H1 (cell line): ENCODE results near the gene STX8. TPM values are rescaled to one million over a fixed set of nuclear protein-coding genes. Genes with fewer than 3 reads are reported as not detected.

Source experiments
- CTCF ChIA-PET: fragments of 300-600 bp; sonication (Branson Sonifier 250); formaldehyde crosslinking; loops from one replicate; lab custom pipeline; 2021; ENCODE audit not compliant: partially characterized antibody; lab: Charles Lee
- POLR2A ChIA-PET: fragments of 300-600 bp; sonication (Branson Sonifier 250); formaldehyde crosslinking; loops from one replicate; lab custom pipeline; 2021; ENCODE audit warnings: inconsistent platforms; ENCODE audit not compliant: partially characterized antibody; lab: Charles Lee
- DNase-seq, 2 experiments: peaks; one replicate each; pipeline versions ENCODE4 v3.0.0 to v3.0.0-alpha.2; 2010 to 2022; ENCODE audit warnings: low spot score in 2 of 2, low read depth in 1 of 2, mixed read lengths in 1 of 2
- FAIRE-seq: peaks from 2 replicates; lab custom pipeline; 2011; peaks lifted over from hg19 to GRCh38; lab: Jason Lieb, UNC
- H2AFZ ChIP-seq: 2 replicates; pipeline ENCODE4 v1.8.1; 2012; ENCODE audit warnings: low read length, inconsistent platforms
- H2AK5ac ChIP-seq: 2 replicates; pipeline ENCODE4 v1.6.1; 2013; ENCODE audit warnings: low read depth, low read length
- H2BK120ac ChIP-seq: replicated peaks from 2 replicates; pipeline ENCODE3; 2013; ENCODE audit warnings: low read depth, low read length, inconsistent platforms
- H2BK12ac ChIP-seq: 2 replicates; pipeline ENCODE4 v1.6.1; 2013; ENCODE audit warnings: low read depth, low read length
- H2BK15ac ChIP-seq: 2 replicates; pipeline ENCODE4 v1.6.1; 2013; ENCODE audit warnings: low read length
- H2BK20ac ChIP-seq: 2 replicates; pipeline ENCODE4 v1.6.1; 2013; ENCODE audit warnings: low read length
- H2BK5ac ChIP-seq: 2 replicates; pipeline ENCODE4 v1.6.1; 2013; ENCODE audit warnings: low read depth, low read length
- H3K14ac ChIP-seq: 2 replicates; pipeline ENCODE4 v1.6.1; 2013; ENCODE audit warnings: inconsistent platforms; ENCODE audit not compliant: insufficient read length
- H3K18ac ChIP-seq: 2 replicates; pipeline ENCODE4 v1.6.1; 2013; ENCODE audit warnings: low read length; ENCODE audit errors: extremely low read depth
- H3K23ac ChIP-seq: 2 replicates; pipeline ENCODE4 v1.6.1; 2013; ENCODE audit warnings: inconsistent platforms; ENCODE audit not compliant: insufficient read length
- H3K23me2 ChIP-seq: 2 replicates; pipeline ENCODE4 v1.6.1; 2013; ENCODE audit warnings: low read depth, low read length
- H3K27ac ChIP-seq: 2 replicates; pipeline ENCODE4 v1.6.1; 2011; ENCODE audit warnings: low read depth, low read length, inconsistent platforms
- H3K27me3 ChIP-seq, 4 experiments: replicated peaks in 1 of 4; 1 replicate in 1 of 4; 2 replicates in 3 of 4; pipeline versions ENCODE4 v1.6.1 to v1.8.1; 2011 to 2013; ENCODE audit warnings: low read length in 3 of 4, mild to moderate bottlenecking in 3 of 4, inconsistent platforms in 2 of 4, mixed read lengths in 2 of 4, moderate library complexity in 1 of 4; ENCODE audit not compliant: control insufficient read depth in 3 of 4, insufficient read depth in 3 of 4; ENCODE audit errors: extremely low read depth in 1 of 4
- H3K36me3 ChIP-seq, 4 experiments: 2 replicates each; pipeline versions ENCODE4 v1.6.1 to v1.8.1; 2011 to 2013; ENCODE audit warnings: mild to moderate bottlenecking in 4 of 4, low read length in 3 of 4, moderate library complexity in 2 of 4, control low read depth in 1 of 4, inconsistent platforms in 1 of 4; ENCODE audit not compliant: insufficient read depth in 4 of 4, control insufficient read depth in 2 of 4
- H3K4ac ChIP-seq: replicated peaks from 2 replicates; pipeline ENCODE3; 2013; ENCODE audit warnings: low read length, low read depth, mixed read lengths, inconsistent platforms; ENCODE audit not compliant: insufficient read length
- H3K4me1 ChIP-seq, 4 experiments: replicated peaks in 1 of 4; 1 replicate in 1 of 4; 2 replicates in 3 of 4; pipeline versions ENCODE4 v1.6.1 to v1.8.1; 2011 to 2013; ENCODE audit warnings: low read length in 3 of 4, inconsistent platforms in 2 of 4, mixed read lengths in 1 of 4; ENCODE audit not compliant: insufficient read depth in 4 of 4, control insufficient read depth in 3 of 4
- H3K4me2 ChIP-seq, 2 experiments: 2 replicates each; pipeline versions ENCODE4 v1.6.1 to v1.8.1; 2011 to 2013; ENCODE audit warnings: low read depth in 2 of 2, low read length in 2 of 2, control low read depth in 1 of 2, inconsistent platforms in 1 of 2, mild to moderate bottlenecking in 1 of 2; ENCODE audit not compliant: insufficient read depth in 1 of 2
- H3K4me3 ChIP-seq, 4 experiments: fragments of 200-600, 300-600 bp in 1 of 4; sonication (generic), shearing (Covaris generic), sonication (Bioruptor Twin) in 1 of 4; 2 replicates each; pipeline versions ENCODE4 v1.5.1 to v1.8.1; 2011 to 2016; ENCODE audit warnings: low read length in 4 of 4, low read depth in 3 of 4, control low read depth in 2 of 4, inconsistent platforms in 2 of 4, mild to moderate bottlenecking in 2 of 4, mixed read lengths in 1 of 4, moderate library complexity in 1 of 4; ENCODE audit not compliant: insufficient read depth in 2 of 4; ENCODE audit errors: extremely low read depth in 1 of 4
- H3K56ac ChIP-seq: replicated peaks from 2 replicates; pipeline ENCODE3; 2013; ENCODE audit warnings: low read depth, mild to moderate bottlenecking, mixed read lengths, low read length, inconsistent platforms; ENCODE audit not compliant: insufficient read length
- H3K79me1 ChIP-seq: 2 replicates; pipeline ENCODE4 v1.6.1; 2013; ENCODE audit warnings: low read depth, low read length, control low read depth
- H3K79me2 ChIP-seq, 2 experiments: 2 replicates each; pipeline versions ENCODE4 v1.6.1 to v1.8.1; 2012 to 2013; ENCODE audit warnings: low read length in 2 of 2, mild to moderate bottlenecking in 2 of 2, inconsistent platforms in 1 of 2; ENCODE audit not compliant: insufficient read depth in 2 of 2, control insufficient read depth in 1 of 2
- H3K9ac ChIP-seq, 4 experiments: replicated peaks in 1 of 4; 1 replicate in 1 of 4; 2 replicates in 3 of 4; pipeline versions ENCODE4 v1.6.1 to v1.8.1; 2011 to 2013; ENCODE audit warnings: low read depth in 3 of 4, low read length in 3 of 4, control low read depth in 2 of 4, mild to moderate bottlenecking in 2 of 4, moderate library complexity in 2 of 4, inconsistent platforms in 1 of 4; ENCODE audit errors: extremely low read depth in 1 of 4
- H3K9me3 ChIP-seq, 2 experiments: 2 replicates each; pipeline versions ENCODE4 v1.6.1 to v1.8.1; 2012 to 2013; ENCODE audit warnings: mild to moderate bottlenecking in 2 of 2, moderate library complexity in 2 of 2, control low read depth in 1 of 2, inconsistent platforms in 1 of 2, low read depth in 1 of 2, low read length in 1 of 2, mixed read lengths in 1 of 2; ENCODE audit not compliant: insufficient read depth in 2 of 2
- H4K20me1 ChIP-seq, 2 experiments: replicated peaks in 1 of 2; 2 replicates each; pipeline versions ENCODE3 to v1.8.1; 2011 to 2013; ENCODE audit warnings: inconsistent platforms in 2 of 2, low read length in 2 of 2, mild to moderate bottlenecking in 1 of 2; ENCODE audit not compliant: insufficient read depth in 2 of 2, control insufficient read depth in 1 of 2
- H4K5ac ChIP-seq: 2 replicates; pipeline ENCODE4 v1.6.1; 2013; ENCODE audit warnings: low read length, low read depth, mixed read lengths, inconsistent platforms; ENCODE audit not compliant: insufficient read length
- H4K8ac ChIP-seq: 2 replicates; pipeline ENCODE4 v1.8.0; 2013; ENCODE audit warnings: mild to moderate bottlenecking, moderate library complexity, low read length, inconsistent platforms; ENCODE audit not compliant: insufficient read depth; ENCODE audit errors: extremely low read depth
- H4K91ac ChIP-seq: replicated peaks from 2 replicates; pipeline ENCODE3; 2013; ENCODE audit warnings: low read length, mixed read lengths, inconsistent platforms; ENCODE audit not compliant: insufficient read length
- EGR1 ChIP-seq: IDR thresholded peaks from 2 replicates; pipeline ENCODE4 v1.6.1; 2011; ENCODE audit warnings: low read depth, low read length, borderline replicate concordance
- EP300 ChIP-seq, 2 experiments: IDR thresholded peaks; 1 replicate in 1 of 2; 2 replicates in 1 of 2; pipeline ENCODE4 v1.6.1; 2011 to 2012; ENCODE audit warnings: low read depth in 2 of 2, low read length in 2 of 2, mild to moderate bottlenecking in 2 of 2, borderline replicate concordance in 1 of 2, inconsistent platforms in 1 of 2, moderate library complexity in 1 of 2
- KDM1A ChIP-seq: fragments of 200-600, 300-600 bp; sonication (generic); IDR thresholded peaks from 2 replicates; pipeline ENCODE4 v1.7.1; 2016; ENCODE audit warnings: mild to moderate bottlenecking, low read length, borderline replicate concordance
- KDM5A ChIP-seq: fragments of 200-600 bp; IDR thresholded peaks from 2 replicates; pipeline ENCODE4 v1.7.1; 2012; ENCODE audit warnings: mild to moderate bottlenecking, low read length, inconsistent platforms, mixed read lengths
- MAFK ChIP-seq: IDR thresholded peaks from 2 replicates; pipeline ENCODE4 v1.6.1; 2012; ENCODE audit warnings: low read depth, mild to moderate bottlenecking, improper control_type of control experiment, low read length
- POLR2AphosphoS5 ChIP-seq: IDR thresholded peaks from 2 replicates; pipeline ENCODE4 v1.6.1; 2011; ENCODE audit warnings: low read depth, low read length
- POU5F1 ChIP-seq: IDR thresholded peaks from 2 replicates; pipeline ENCODE4 v1.6.1; 2011; ENCODE audit warnings: low read depth, mild to moderate bottlenecking, low read length, moderate library complexity
- SAP30 ChIP-seq: fragments of 300-600 bp; sonication (generic); IDR thresholded peaks from 2 replicates; pipeline ENCODE4 v1.7.1; 2012; ENCODE audit warnings: low read length, moderate library complexity, mild to moderate bottlenecking, inconsistent platforms; ENCODE audit not compliant: insufficient read depth, insufficient replicate concordance
- SIRT6 ChIP-seq: IDR thresholded peaks from one replicate; pipeline ENCODE4 v1.7.1; 2012; ENCODE audit warnings: low read length, inconsistent platforms
- SP4 ChIP-seq: IDR thresholded peaks from 2 replicates; pipeline ENCODE4 v1.6.1; 2012; ENCODE audit warnings: low read length, inconsistent platforms
- TBP ChIP-seq: IDR thresholded peaks from 2 replicates; pipeline ENCODE4 v1.6.1; 2011; ENCODE audit warnings: low read depth, low read length, improper control_type of control experiment
- WGBS, 2 experiments: shearing (Covaris generic) in 1 of 2; methylation state at CpG; one replicate each; pipeline versions ENCODE4 v1.1.6 to v1.1.7; 2013 to 2015; ENCODE audit warnings: low lambda C conversion rate in 2 of 2, mixed read lengths in 2 of 2, inconsistent platforms in 1 of 2, low coverage in 1 of 2, missing lambda C conversion rate in 1 of 2; ENCODE audit not compliant: insufficient replicate concordance in 2 of 2, insufficient coverage in 1 of 2, insufficient read length in 1 of 2; ENCODE audit errors: extremely low coverage in 1 of 2, missing lambda C conversion rate in 1 of 2; 5-methylcytosine and 5-hydroxymethylcytosine counted together
- polyA plus RNA-seq, 7 experiments: library from polyadenylated mRNA; depleted of rRNA in 3 of 7; stranded (reverse) in 5 of 7; unstranded in 2 of 7; fragments of >200 nt in 5 of 7; fragments of 200-250 nt in 2 of 7; gene quantifications; 1 replicate in 5 of 7; 2 replicates in 1 of 7; 4 replicates in 1 of 7; pipeline versions ENCODE4 v1.2.1 to v1.2.3, GENCODE V29; 2011 to 2013; ENCODE audit warnings: missing spikeins in 2 of 7, mixed read lengths in 2 of 7
- total RNA-seq: library from RNA; stranded (reverse); fragmentation: NEBNext Ultra II Directional; extraction: Animal tissue kit (Norgen Biotek cat#: 25700); gene quantifications from 2 replicates; pipeline ENCODE4 v1.2.1, GENCODE V29; 2021
- TF ChIP-seq, protein P1 (sequence below): IDR thresholded peaks from 2 replicates; pipeline ENCODE4 v1.6.1; 2012; ENCODE audit warnings: inconsistent platforms

The STX8 gene
- total and polyA plus RNA-seq, 2 of the 8 experiments (the other 6 are each of a cell fraction or from before 2014, with no cell fraction given): 22.8 to 42.5 TPM

DNA sequence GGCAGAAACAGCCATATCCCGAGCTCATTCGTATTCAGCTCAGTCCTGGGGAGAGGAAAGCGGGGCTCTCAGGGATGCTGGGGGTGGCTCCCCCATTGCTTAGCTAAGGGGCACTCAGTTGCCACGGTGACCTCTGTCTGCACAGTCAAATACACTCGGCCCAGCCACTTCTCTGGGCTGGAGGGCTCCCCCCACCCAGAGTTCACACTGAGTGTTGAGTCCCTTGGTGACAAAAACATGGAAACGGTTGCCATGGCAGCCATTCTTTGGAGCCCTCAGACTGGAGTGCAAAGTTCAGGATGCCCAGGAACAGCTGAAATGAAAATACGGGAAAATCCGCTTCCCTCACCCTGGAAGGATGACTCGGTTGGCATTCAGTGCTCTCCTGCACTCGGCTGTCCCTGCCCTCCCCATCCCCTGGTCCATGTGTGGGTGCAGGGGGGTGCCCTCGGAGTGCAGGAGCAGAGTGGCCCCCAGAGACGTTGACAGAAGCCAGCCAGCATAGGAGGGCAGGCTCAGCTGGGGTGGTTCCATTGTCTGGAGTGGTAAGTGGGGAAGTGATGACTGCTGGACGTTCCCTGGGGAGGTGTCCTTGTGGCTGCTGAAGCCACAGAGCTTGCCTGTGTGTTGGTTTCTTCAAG is 337.8 kb downstream of the STX8 start:
- Histone ChIP-seq H2AFZ (no peak overlapping the region), H3K23ac (no peak overlapping the region), H3K36me3 (no peaks in the 10 kb centered on the region), H4K5ac (no peak overlapping the region), H3K9me3 (no peaks in the 10 kb centered on the region), H3K4me3 (no peak overlapping the region), H2BK120ac (no peak overlapping the region), H3K27me3 (peaks cover 0 to 14% (median 9%) of the 10 kb centered on the region in 4 experiments; a peak in 6 of 7 replicates), H3K27ac (no peak overlapping the region), H3K79me1 (no peaks in the 10 kb centered on the region), H3K4me1 (peaks cover 3 to 23% (median 17%) of the 10 kb centered on the region in 4 experiments), H2BK12ac (0 out of 2 replicates have a peak overlapping the region, but pooled peaks have one; percentile 23), H2AK5ac (peak overlapping the region; percentile 3; the same call in 1 of the 2 replicates), H3K79me2 (no peaks in the 10 kb centered on the region), H3K14ac (no peak overlapping the region), H3K4ac (no peak overlapping the region), H3K18ac (no peak overlapping the region), H3K23me2 (peaks cover 11% of the 10 kb centered on the region), H2BK5ac (no peak overlapping the region), H3K56ac (no peak overlapping the region), H2BK20ac (no peak overlapping the region), H3K9ac (no peak overlapping the region), H2BK15ac (no peak overlapping the region), H4K20me1 (no peaks in the 10 kb centered on the region), H3K4me2 (no peak overlapping the region), H4K91ac (no peak overlapping the region), H4K8ac (no peak overlapping the region; the same call in 1 of the 2 replicates)
- FAIRE-seq: no peak
- ChIA-PET CTCF (interaction anchor here (1.2 to 1.4 kb wide), 2 partner anchors 9 to 240 kb away, joined by 3 to 5 read pairs; no protein-coding TSS in a partner anchor), POLR2A (no interaction called here)
- no peak for DNase-seq
- 85% methylated on average over 13 of the region's 13 CpGs; no CpG with 5 or more reads in 1 of the 2 experiments for WGBS, 2 experiments
- TF ChIP-seq, protein P1, sequence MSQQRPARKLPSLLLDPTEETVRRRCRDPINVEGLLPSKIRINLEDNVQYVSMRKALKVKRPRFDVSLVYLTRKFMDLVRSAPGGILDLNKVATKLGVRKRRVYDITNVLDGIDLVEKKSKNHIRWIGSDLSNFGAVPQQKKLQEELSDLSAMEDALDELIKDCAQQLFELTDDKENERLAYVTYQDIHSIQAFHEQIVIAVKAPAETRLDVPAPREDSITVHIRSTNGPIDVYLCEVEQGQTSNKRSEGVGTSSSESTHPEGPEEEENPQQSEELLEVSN: no peak
- no peak for TF ChIP-seq SIRT6
- TF ChIP-seq KDM1A: no peak
- TF ChIP-seq SP4: no peak
- TF ChIP-seq TBP: no peak
- TF ChIP-seq SAP30: no peak
- no peak for TF ChIP-seq EP300 (IDR thresholded peaks at IDR 0.05; ENCODE audit: borderline replicate concordance in 1 of 2, low read depth in 2 of 2, low read length in 2 of 2)
- TF ChIP-seq EGR1: no peak
- TF ChIP-seq MAFK: no peak
- TF ChIP-seq POLR2AphosphoS5: no peak
- TF ChIP-seq KDM5A: no peak
- TF ChIP-seq POU5F1: no peak
